ENCODE measurements around the gene HCAR1. TPM values are rescaled to one million over a fixed set of nuclear protein-coding genes. Genes with fewer than 3 reads are reported as not detected.
"Not testable (repeated sequence)": the region's sequence is repeated elsewhere in the genome, so short reads cannot be mapped to it uniquely, and the experiment has no call there.

HCAR1 gene
- total and polyA plus RNA-seq, 12 donors: 0.07 to 0.34 (median 0.14) TPM; not detected in 2

- no peaks in the 10 kb centered on the region for H3K4me1 ChIP-seq (replicated peaks in 1 of 2)
Observed at GRCh38 chr12:122681814-122682213, 48.8 kb downstream of the HCAR1 start.

GRCh38 chr12:122680989-122681388 is 49.7 kb downstream of the HCAR1 start:
- H3K4me3 ChIP-seq; H3K4me1 ChIP-seq (replicated peaks in 1 of 2); DNase-seq; H3K27me3 ChIP-seq; H3K36me3 ChIP-seq (replicated peaks in 1 of 2); H3K27ac ChIP-seq; intact Hi-C loops (cut with DNase I); H3K9me3 ChIP-seq (replicated peaks in 1 of 3): not testable (repeated sequence)
- 79 to 98% (median 86%) methylated on average over 6 of the region's 6 CpGs for WGBS, 4 donors

More at GRCh38 chr12:122681814-122682213, 48.8 kb downstream of the HCAR1 start:
- 58 to 73% (median 71%) methylated on average over 3 to 4 of the region's 4 CpGs for WGBS, 4 donors
- no peak overlapping the region for H3K4me3 ChIP-seq
- intact Hi-C loops (cut with DNase I): no loop called here
- H3K36me3 ChIP-seq (replicated peaks in 1 of 2): no peaks in the 10 kb centered on the region
- no peak overlapping the region for H3K27ac ChIP-seq
- H3K9me3 ChIP-seq (replicated peaks in 1 of 3): no peaks in the 10 kb centered on the region
- no peaks in the 10 kb centered on the region for H3K27me3 ChIP-seq
- TF ChIP-seq POLR2A (IDR thresholded peaks at IDR 0.05) (no peak), CTCF (IDR thresholded peaks at IDR 0.05) (no peak)
- peak in 1 of 7 donors; percentile 21 for DNase-seq

GRCh38 chr12:122676781-122677180 is 53.9 kb downstream of the HCAR1 start:
- H3K36me3 ChIP-seq (replicated peaks in 1 of 2); H3K27ac ChIP-seq; intact Hi-C loops (cut with DNase I); H3K4me3 ChIP-seq; H3K4me1 ChIP-seq (replicated peaks in 1 of 2); H3K9me3 ChIP-seq (replicated peaks in 1 of 3); H3K27me3 ChIP-seq; DNase-seq: not testable (repeated sequence)
- WGBS, 4 donors: 95 to 100% (median 96%) methylated on average over 5 to 32 of the region's 32 CpGs; no CpG with 5 or more reads in 1 of the 4 donors

Small RNA genes lying within 50 kb of the gene (small RNA-seq; reads per million reads assigned to genes)
- gene AC026333.2 (0 reads per million in 2 donors), gene RF00019 (0 reads per million in 2 donors)

Other genes with a start within 250 kb of the HCAR1 start
- gene ZCCHC8, start 229.9 kb downstream of the HCAR1 start, total RNA-seq: 10 to 100 TPM; 10.7 to 30.5 (median 17.8) TPM
- gene ZCCHC8, start 229.9 kb downstream of the HCAR1 start, polyA plus RNA-seq: 10 to 100 TPM; 17.5 to 55.3 (median 39.8) TPM
- gene RSRC2, start 203.9 kb downstream of the HCAR1 start, total RNA-seq: 100 to 1,000 TPM in 1 of 9 donors, 10 to 100 TPM in 8; 25.6 to 117 (median 59.5) TPM
- gene RSRC2, start 203.9 kb downstream of the HCAR1 start, polyA plus RNA-seq: 100 to 1,000 TPM in 1 of 3 donors, 10 to 100 TPM in 2; 65.0 to 142 (median 66.0) TPM
- 10 to 100 TPM in 6 of 9 donors, 1 to 10 TPM in 3; 5.7 to 38.5 (median 11.4) TPM for gene KNTC1, start 203.6 kb downstream of the HCAR1 start, total RNA-seq
- gene KNTC1, start 203.6 kb downstream of the HCAR1 start, polyA plus RNA-seq: 10 to 100 TPM in 2 of 3 donors, 1 to 10 TPM in 1; 8.0 to 28.0 (median 21.0) TPM
- under 1 TPM in 3 of 9 donors, not detected in 6; 0.14 to 0.26 (median 0.23) TPM for gene HCAR2, start 27.5 kb downstream of the HCAR1 start, total RNA-seq
- gene HCAR2, start 27.5 kb downstream of the HCAR1 start, polyA plus RNA-seq: under 1 TPM in 2 of 3 donors, not detected in 1; 0.08 to 0.98 TPM
- under 1 TPM in 3 of 9 donors, not detected in 6; 0.11 to 0.26 (median 0.14) TPM for gene HCAR3, start 14.0 kb downstream of the HCAR1 start, total RNA-seq
- under 1 TPM in 1 of 3 donors, not detected in 2; 0.47 TPM for gene HCAR3, start 14.0 kb downstream of the HCAR1 start, polyA plus RNA-seq
- 10 to 100 TPM; 16.5 to 50.4 (median 32.1) TPM for gene DENR, start 22.0 kb upstream of the HCAR1 start, total RNA-seq
- gene DENR, start 22.0 kb upstream of the HCAR1 start, polyA plus RNA-seq: 10 to 100 TPM; 13.3 to 52.6 (median 21.9) TPM
- under 1 TPM; 0.14 to 0.98 (median 0.42) TPM for gene CCDC62, start 43.7 kb upstream of the HCAR1 start, total RNA-seq
- gene CCDC62, start 43.7 kb upstream of the HCAR1 start, polyA plus RNA-seq: under 1 TPM; 0.09 to 0.17 (median 0.16) TPM
- gene HIP1R, start 104.6 kb upstream of the HCAR1 start, total RNA-seq: 100 to 1,000 TPM in 1 of 9 donors, 10 to 100 TPM in 8; 32.2 to 107 (median 40.0) TPM
- 10 to 100 TPM; 21.6 to 70.9 (median 57.5) TPM for gene HIP1R, start 104.6 kb upstream of the HCAR1 start, polyA plus RNA-seq
- 10 to 100 TPM; 21.8 to 46.1 (median 29.1) TPM for gene VPS37B, start 165.3 kb upstream of the HCAR1 start, total RNA-seq
- 10 to 100 TPM; 11.0 to 52.4 (median 25.7) TPM for gene VPS37B, start 165.3 kb upstream of the HCAR1 start, polyA plus RNA-seq
- gene ABCB9, start 235.6 kb upstream of the HCAR1 start, total RNA-seq: 1 to 10 TPM; 3.6 to 10.0 (median 6.6) TPM
- gene ABCB9, start 235.6 kb upstream of the HCAR1 start, polyA plus RNA-seq: 1 to 10 TPM; 2.0 to 7.5 (median 3.0) TPM
- 10 to 100 TPM; 14.8 to 44.8 (median 21.2) TPM for gene OGFOD2, start 244.4 kb upstream of the HCAR1 start, total RNA-seq
- 10 to 100 TPM in 2 of 3 donors, 1 to 10 TPM in 1; 6.2 to 21.7 (median 16.7) TPM for gene OGFOD2, start 244.4 kb upstream of the HCAR1 start, polyA plus RNA-seq
- 100 to 1,000 TPM; 192 to 384 (median 285) TPM for gene ARL6IP4, start 249.8 kb upstream of the HCAR1 start, total RNA-seq
- 100 to 1,000 TPM; 198 to 709 (median 531) TPM for gene ARL6IP4, start 249.8 kb upstream of the HCAR1 start, polyA plus RNA-seq